ENCODE results near the gene SFSWAP.

DNA sequence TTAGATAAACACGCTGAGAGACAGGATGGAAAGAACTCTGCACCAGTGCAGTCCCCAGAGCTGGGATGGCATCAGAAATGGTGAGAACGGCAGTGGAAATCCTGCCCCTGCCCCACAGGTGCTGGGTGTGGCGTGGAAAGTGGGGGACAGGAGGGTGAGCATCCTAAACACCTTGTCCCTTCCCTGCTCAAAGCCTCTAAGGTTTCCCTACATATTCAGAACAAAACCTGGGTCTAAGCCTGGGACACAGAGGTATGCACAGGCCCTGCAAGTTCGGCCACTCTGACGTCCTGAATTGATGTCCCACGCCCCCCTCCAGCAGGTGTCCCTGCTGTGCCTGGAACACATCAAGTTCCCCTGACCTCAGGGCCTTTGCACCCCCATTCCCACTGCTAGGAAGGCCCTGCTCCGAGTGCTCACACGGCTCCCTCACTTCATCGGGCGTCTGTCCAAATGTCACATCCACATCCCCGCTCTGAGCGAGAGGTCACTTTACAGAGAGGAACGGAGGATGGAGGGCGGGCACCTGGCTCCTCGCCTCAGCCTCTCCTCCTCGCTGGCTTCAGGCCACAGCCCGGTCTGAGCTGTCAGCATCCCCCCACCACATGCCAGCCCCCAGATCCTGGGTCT is 38.5 kb upstream of the SFSWAP start:
- TF ChIP-seq, protein P1, sequence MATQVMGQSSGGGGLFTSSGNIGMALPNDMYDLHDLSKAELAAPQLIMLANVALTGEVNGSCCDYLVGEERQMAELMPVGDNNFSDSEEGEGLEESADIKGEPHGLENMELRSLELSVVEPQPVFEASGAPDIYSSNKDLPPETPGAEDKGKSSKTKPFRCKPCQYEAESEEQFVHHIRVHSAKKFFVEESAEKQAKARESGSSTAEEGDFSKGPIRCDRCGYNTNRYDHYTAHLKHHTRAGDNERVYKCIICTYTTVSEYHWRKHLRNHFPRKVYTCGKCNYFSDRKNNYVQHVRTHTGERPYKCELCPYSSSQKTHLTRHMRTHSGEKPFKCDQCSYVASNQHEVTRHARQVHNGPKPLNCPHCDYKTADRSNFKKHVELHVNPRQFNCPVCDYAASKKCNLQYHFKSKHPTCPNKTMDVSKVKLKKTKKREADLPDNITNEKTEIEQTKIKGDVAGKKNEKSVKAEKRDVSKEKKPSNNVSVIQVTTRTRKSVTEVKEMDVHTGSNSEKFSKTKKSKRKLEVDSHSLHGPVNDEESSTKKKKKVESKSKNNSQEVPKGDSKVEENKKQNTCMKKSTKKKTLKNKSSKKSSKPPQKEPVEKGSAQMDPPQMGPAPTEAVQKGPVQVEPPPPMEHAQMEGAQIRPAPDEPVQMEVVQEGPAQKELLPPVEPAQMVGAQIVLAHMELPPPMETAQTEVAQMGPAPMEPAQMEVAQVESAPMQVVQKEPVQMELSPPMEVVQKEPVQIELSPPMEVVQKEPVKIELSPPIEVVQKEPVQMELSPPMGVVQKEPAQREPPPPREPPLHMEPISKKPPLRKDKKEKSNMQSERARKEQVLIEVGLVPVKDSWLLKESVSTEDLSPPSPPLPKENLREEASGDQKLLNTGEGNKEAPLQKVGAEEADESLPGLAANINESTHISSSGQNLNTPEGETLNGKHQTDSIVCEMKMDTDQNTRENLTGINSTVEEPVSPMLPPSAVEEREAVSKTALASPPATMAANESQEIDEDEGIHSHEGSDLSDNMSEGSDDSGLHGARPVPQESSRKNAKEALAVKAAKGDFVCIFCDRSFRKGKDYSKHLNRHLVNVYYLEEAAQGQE (IDR thresholded peaks at IDR 0.05) = no peak
- TF ChIP-seq CTCF (IDR thresholded peaks at IDR 0.05; ENCODE audit: low read depth, low read length, missing input control) (no peak), TAF1 (conservative IDR thresholded peaks at IDR 0.05) (no peak), MAX (IDR thresholded peaks at IDR 0.05) (no peak), YY1 (IDR thresholded peaks at IDR 0.05) (no peak)
- TF ChIP-seq, protein P2, sequence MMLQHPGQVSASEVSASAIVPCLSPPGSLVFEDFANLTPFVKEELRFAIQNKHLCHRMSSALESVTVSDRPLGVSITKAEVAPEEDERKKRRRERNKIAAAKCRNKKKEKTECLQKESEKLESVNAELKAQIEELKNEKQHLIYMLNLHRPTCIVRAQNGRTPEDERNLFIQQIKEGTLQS (IDR thresholded peaks at IDR 0.05) = no peak
